GM23338 (cell line): ENCODE data around the gene ANKRD11. TPM values are rescaled to one million over a fixed set of nuclear protein-coding genes. Genes with fewer than 3 reads are reported as not detected.

ENCODE experiments used
- ATAC-seq: fragments of 200-7000 bp; cut with Tn5 transposase; 3 replicates; pipeline ENCODE4 v1.9.1; 2020
- DNase-seq: peaks from one replicate; pipeline ENCODE4 v3.0.0-alpha.2; 2015; ENCODE audit warnings: low spot score
- H2AFZ ChIP-seq: fragments of 200-600 bp; sonication (generic); 2 replicates; pipeline ENCODE4 v1.8.0; 2016; ENCODE audit warnings: antibody characterized with exemption, mild to moderate bottlenecking, moderate library complexity
- H3F3A ChIP-seq: fragments of 200-600 bp; sonication (generic); replicated peaks from 2 replicates; pipeline ENCODE4 v1.8.0; 2017; ENCODE audit warnings: antibody characterized with exemption, mixed run types, low read depth
- H3K27ac ChIP-seq: fragments of 200-600 bp; sonication (generic); 2 replicates; pipeline ENCODE4 v1.6.1; 2016; ENCODE audit warnings: low read depth
- H3K27me3 ChIP-seq: fragments of 200-600 bp; sonication (generic); 2 replicates; pipeline ENCODE4 v1.8.0; 2016; ENCODE audit warnings: mild to moderate bottlenecking, mixed run types, moderate library complexity; ENCODE audit not compliant: insufficient read depth
- H3K36me3 ChIP-seq: fragments of 200-600 bp; sonication (generic); 2 replicates; pipeline ENCODE4 v1.8.0; 2016; ENCODE audit warnings: mild to moderate bottlenecking; ENCODE audit not compliant: insufficient read depth
- H3K4me1 ChIP-seq: fragments of 200-600 bp; sonication (generic); 2 replicates; pipeline ENCODE4 v1.8.0; 2016; ENCODE audit warnings: mild to moderate bottlenecking, moderate library complexity; ENCODE audit not compliant: insufficient read depth
- H3K4me2 ChIP-seq: fragments of 200-600 bp; sonication (generic); 2 replicates; pipeline ENCODE4 v1.7.1; 2017; ENCODE audit warnings: mixed run types
- H3K4me3 ChIP-seq: fragments of 200-600 bp; sonication (generic); 2 replicates; pipeline ENCODE4 v1.6.1; 2016; ENCODE audit warnings: mixed run types
- H3K79me2 ChIP-seq: fragments of 200-600 bp; sonication (generic); replicated peaks from 2 replicates; pipeline ENCODE4 v1.8.0; 2017; ENCODE audit warnings: mild to moderate bottlenecking; ENCODE audit not compliant: insufficient read depth
- H3K9me2 ChIP-seq: fragments of 200-600 bp; sonication (generic); 2 replicates; pipeline ENCODE4 v1.8.0; 2017; ENCODE audit not compliant: insufficient read depth
- H4K20me1 ChIP-seq: fragments of 200-600 bp; sonication (generic); replicated peaks from 2 replicates; pipeline ENCODE4 v1.8.0; 2017; ENCODE audit warnings: mild to moderate bottlenecking; ENCODE audit not compliant: insufficient read depth
- H3K27ac Mint-ChIP-seq: 2 replicates; pipeline ENCODE4 v1.8.0; 2020; ENCODE audit warnings: inconsistent platforms, mild to moderate bottlenecking, moderate library complexity, mixed read lengths
- H3K27me3 Mint-ChIP-seq: 3 replicates; pipeline ENCODE4 v1.8.0; 2022; ENCODE audit warnings: low read depth, mild to moderate bottlenecking, moderate library complexity, mixed read lengths, inconsistent platforms; ENCODE audit not compliant: insufficient read depth, poor library complexity
- H3K36me3 Mint-ChIP-seq: 3 replicates; pipeline ENCODE4 v1.8.0; 2021; ENCODE audit warnings: low read depth, mild to moderate bottlenecking, inconsistent platforms, moderate library complexity, mixed read lengths
- H3K4me1 Mint-ChIP-seq: 3 replicates; pipeline ENCODE4 v1.8.0; 2020; ENCODE audit warnings: mild to moderate bottlenecking, inconsistent platforms, mixed read lengths
- H3K4me3 Mint-ChIP-seq: 3 replicates; pipeline ENCODE4 v1.8.0; 2021; ENCODE audit warnings: moderate library complexity, mild to moderate bottlenecking, inconsistent platforms, mixed read lengths
- H3K9me3 Mint-ChIP-seq: 3 replicates; pipeline ENCODE4 v1.8.0; 2020; ENCODE audit warnings: moderate library complexity, mild to moderate bottlenecking, inconsistent platforms, mixed read lengths
- CREB1 ChIP-seq: fragments of 250-450 bp; sonication (Bioruptor Pico); IDR thresholded peaks from 2 replicates; pipeline ENCODE4 v1.5.0; 2020; ENCODE audit warnings: low read depth, mild to moderate bottlenecking, moderate library complexity
- CTCF ChIP-seq, 2 experiments: fragments of 200-600 bp in 1 of 2; sonication (generic) in 1 of 2; conservative IDR thresholded peaks; 2 replicates each; pipeline versions ENCODE4 v1.5.1 to v1.6.1; 2016 to 2017; ENCODE audit warnings: antibody characterized with exemption in 2 of 2, low read depth in 2 of 2, mild to moderate bottlenecking in 2 of 2, moderate library complexity in 1 of 2
- ETS1 ChIP-seq: IDR thresholded peaks from 2 replicates; pipeline ENCODE4 v1.6.1; 2016; ENCODE audit warnings: antibody characterized with exemption
- EZH2 ChIP-seq: fragments of 200-600 bp; sonication (generic); IDR thresholded peaks from one replicate; pipeline ENCODE4 v1.8.0; 2017; ENCODE audit warnings: antibody characterized with exemption, mild to moderate bottlenecking, low read depth; ENCODE audit not compliant: unreplicated experiment
- EZH2phosphoT487 ChIP-seq: fragments of 200-600 bp; sonication (generic); IDR thresholded peaks from one replicate; pipeline ENCODE4 v1.8.1; 2018; ENCODE audit warnings: antibody characterized with exemption; ENCODE audit not compliant: unreplicated experiment
- JUNB ChIP-seq: IDR thresholded peaks from one replicate; pipeline ENCODE4 v1.6.1; 2016; ENCODE audit warnings: antibody characterized with exemption; ENCODE audit not compliant: unreplicated experiment
- NANOG ChIP-seq: IDR thresholded peaks from 2 replicates; pipeline ENCODE4 v1.6.1; 2016; ENCODE audit warnings: antibody characterized with exemption, borderline replicate concordance
- POLR2AphosphoS5 ChIP-seq: IDR thresholded peaks from 2 replicates; pipeline ENCODE4 v1.6.1; 2016; ENCODE audit warnings: antibody characterized with exemption, low read depth
- STAT1 ChIP-seq: IDR thresholded peaks from one replicate; pipeline ENCODE4 v1.6.1; 2016; ENCODE audit warnings: antibody characterized with exemption; ENCODE audit not compliant: unreplicated experiment
- ZNF331 ChIP-seq: fragments of 250-450 bp; sonication (Bioruptor Pico); IDR thresholded peaks from 2 replicates; pipeline ENCODE4 v1.5.0; 2020; ENCODE audit warnings: low read depth, mild to moderate bottlenecking, moderate library complexity
- ZNF462 ChIP-seq: fragments of 250-450 bp; sonication (Bioruptor Pico); IDR thresholded peaks from 2 replicates; pipeline ENCODE4 v1.5.0; 2020; ENCODE audit warnings: mild to moderate bottlenecking, moderate library complexity
- polyA plus RNA-seq: library from polyadenylated mRNA; unstranded; fragments of >200 nt; fragmentation: Nextera tagmentation; extraction: Ambion mirVana; gene quantifications from 2 replicates; pipeline ENCODE4 v1.2.1, GENCODE V29; 2016
- total RNA-seq: library from RNA; depleted of rRNA; stranded (reverse); fragments of >200 nt; shearing (Covaris generic); gene quantifications from 2 replicates; pipeline ENCODE4 v1.2.3, GENCODE V29; 2014

The ANKRD11 gene
- total and polyA plus RNA-seq, 2 experiments from 2014 or later, result 130 to 159 TPM

GRCh38 chr16:89286096-89286495, 204.3 kb downstream of the ANKRD11 start:
- Mint-ChIP-seq H3K9me3 (no peaks in the 10 kb centered on the region), H3K4me1 (peaks cover 18% of the 10 kb centered on the region), H3K27me3 (peaks cover 12% of the 10 kb centered on the region), H3K4me3 (no peak overlapping the region), H3K27ac (no peak overlapping the region), H3K36me3 (peaks cover 39% of the 10 kb centered on the region)
- H3K4me2 ChIP-seq, result no peak overlapping the region
- peaks cover 15% of the 10 kb centered on the region for H3K79me2 ChIP-seq
- DNase-seq (no peak), ATAC-seq (no peak)
- TF ChIP-seq CREB1 (CRISPR knock-in tag) (no peak), NANOG (no peak), CTCF (conservative IDR thresholded peaks at IDR 0.05; ENCODE audit: low read depth in 2 of 2) (no peak), STAT1 (no peak)
- peak overlapping the region; percentile 66; the same call in 1 of the 2 replicates for H3K27ac ChIP-seq
- H3K36me3 ChIP-seq, result peaks cover 40% of the 10 kb centered on the region
- no peak overlapping the region for H3K4me3 ChIP-seq
- H3K27me3 ChIP-seq, result no peaks in the 10 kb centered on the region
- H4K20me1 ChIP-seq, result peaks cover 9% of the 10 kb centered on the region
- H2AFZ ChIP-seq, result no peak overlapping the region
- no peaks in the 10 kb centered on the region for H3K9me2 ChIP-seq
- H3K4me1 ChIP-seq, result peaks cover 10% of the 10 kb centered on the region
- peaks cover 22% of the 10 kb centered on the region for H3F3A ChIP-seq

- peaks cover 12% of the 10 kb centered on the region for H3K4me1 Mint-ChIP-seq
- Histone ChIP-seq H3K4me3 (no peak overlapping the region), H3K36me3 (peaks cover 40% of the 10 kb centered on the region), H3K4me2 (no peak overlapping the region), H4K20me1 (peaks cover 9% of the 10 kb centered on the region), H3K27ac (no peak overlapping the region), H3K27me3 (no peaks in the 10 kb centered on the region), H3K9me2 (no peaks in the 10 kb centered on the region), H3K4me1 (peaks cover 9% of the 10 kb centered on the region), H3F3A (peaks cover 21% of the 10 kb centered on the region; the same call in 1 of the 2 replicates), H3K79me2 (peaks cover 15% of the 10 kb centered on the region), H2AFZ (no peak overlapping the region)
- H3K4me3 Mint-ChIP-seq, result no peak overlapping the region
- DNase-seq (no peak), ATAC-seq (no peak)
- peaks cover 35% of the 10 kb centered on the region for H3K36me3 Mint-ChIP-seq
- no peak overlapping the region for H3K27ac Mint-ChIP-seq
- H3K27me3 Mint-ChIP-seq, result peaks cover 8% of the 10 kb centered on the region
- H3K9me3 Mint-ChIP-seq, result no peaks in the 10 kb centered on the region
- TF ChIP-seq CTCF (conservative IDR thresholded peaks at IDR 0.05; ENCODE audit: low read depth in 2 of 2) (no peak), POLR2AphosphoS5 (no peak), ZNF462 (CRISPR knock-in tag) (no peak), CREB1 (CRISPR knock-in tag) (no peak), NANOG (no peak), JUNB (no peak), EZH2phosphoT487 (no peak), ZNF331 (CRISPR knock-in tag) (no peak), EZH2 (no peak), ETS1 (no peak)
Measured at GRCh38 chr16:89285381-89285780, 205.0 kb downstream of the ANKRD11 start.
